ENCODE data around the gene MMRN2.
"Not testable (repeated sequence)": the region's sequence is repeated elsewhere in the genome, so short reads cannot be mapped to it uniquely, and the experiment has no call there.

The MMRN2 gene

DNA sequence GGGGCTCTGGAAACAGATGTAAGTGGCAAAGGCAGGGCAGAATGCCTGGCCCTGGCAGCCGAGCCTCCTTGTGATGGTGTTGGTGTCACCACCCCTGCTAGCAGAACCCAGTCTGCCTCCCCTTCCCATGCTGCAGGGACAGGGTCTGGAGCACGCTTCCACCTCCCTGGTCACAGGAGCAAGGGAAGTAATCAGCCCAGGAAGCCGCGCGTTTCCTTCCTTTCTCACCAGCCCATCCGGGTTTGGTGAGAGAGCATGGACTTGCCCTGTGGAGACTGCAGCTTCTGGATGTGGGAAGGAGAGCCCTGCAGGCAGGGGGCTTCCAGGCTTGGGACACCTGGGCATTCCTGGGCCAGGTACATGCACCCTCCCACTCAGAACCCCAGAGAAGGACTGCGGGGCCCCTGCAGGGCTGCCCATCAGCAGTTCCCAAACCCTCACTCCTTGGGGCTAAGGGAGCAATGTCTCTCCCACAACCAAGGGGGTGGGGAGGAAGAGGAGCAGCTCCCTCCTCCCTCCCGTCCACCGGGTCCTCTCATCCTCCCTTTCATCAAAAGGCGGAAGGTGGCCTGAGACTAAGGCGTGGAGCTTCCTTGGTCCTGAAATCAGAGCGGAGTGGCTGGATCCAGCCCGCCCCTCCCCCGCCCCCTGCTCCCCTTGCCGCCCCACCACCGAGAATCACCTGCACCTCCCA is 1.8 kb downstream of the MMRN2 start:
- DNase-seq = no peak

DNA sequence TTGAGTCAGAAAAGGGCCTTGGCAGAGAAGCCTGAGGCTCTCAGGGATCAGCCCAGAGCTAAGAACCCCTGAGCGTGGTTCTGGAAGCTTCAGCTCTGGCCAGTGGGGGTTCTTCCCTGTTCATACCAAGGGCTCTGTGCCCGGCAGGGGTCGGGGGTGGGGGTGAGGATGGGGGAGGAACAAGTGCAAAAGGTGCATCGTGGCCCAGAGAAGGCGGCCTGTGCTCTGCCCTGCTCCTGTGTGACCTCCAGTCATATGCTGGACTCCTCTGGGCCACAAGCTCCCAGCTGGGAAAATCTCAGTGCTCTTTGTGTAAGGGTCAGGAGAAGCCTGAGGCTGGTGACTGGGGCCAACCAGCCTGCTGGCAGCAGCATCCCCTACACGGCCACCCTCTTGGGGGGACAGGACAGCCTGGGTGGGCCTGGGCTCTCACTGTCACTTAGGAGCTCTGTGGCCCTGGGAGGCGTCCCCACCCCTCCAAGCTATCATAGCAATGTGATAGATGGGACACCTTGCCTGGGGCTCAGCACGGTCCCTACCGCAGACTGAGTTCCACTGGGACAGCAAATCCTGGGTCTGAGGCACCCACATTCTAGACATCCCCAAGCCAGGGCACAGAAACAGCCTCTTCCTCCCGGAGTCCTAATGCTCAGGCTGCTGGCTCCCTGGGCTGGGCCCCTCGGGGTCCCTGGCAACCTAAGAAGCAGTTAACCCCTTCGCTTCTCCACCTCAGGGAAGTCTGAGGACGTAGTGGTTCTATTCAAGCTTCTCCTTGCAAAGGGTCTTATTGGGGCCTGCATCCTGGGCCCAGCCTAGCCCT is 2.5 kb downstream of the MMRN2 start:
- DNase-seq = no peak

DNA sequence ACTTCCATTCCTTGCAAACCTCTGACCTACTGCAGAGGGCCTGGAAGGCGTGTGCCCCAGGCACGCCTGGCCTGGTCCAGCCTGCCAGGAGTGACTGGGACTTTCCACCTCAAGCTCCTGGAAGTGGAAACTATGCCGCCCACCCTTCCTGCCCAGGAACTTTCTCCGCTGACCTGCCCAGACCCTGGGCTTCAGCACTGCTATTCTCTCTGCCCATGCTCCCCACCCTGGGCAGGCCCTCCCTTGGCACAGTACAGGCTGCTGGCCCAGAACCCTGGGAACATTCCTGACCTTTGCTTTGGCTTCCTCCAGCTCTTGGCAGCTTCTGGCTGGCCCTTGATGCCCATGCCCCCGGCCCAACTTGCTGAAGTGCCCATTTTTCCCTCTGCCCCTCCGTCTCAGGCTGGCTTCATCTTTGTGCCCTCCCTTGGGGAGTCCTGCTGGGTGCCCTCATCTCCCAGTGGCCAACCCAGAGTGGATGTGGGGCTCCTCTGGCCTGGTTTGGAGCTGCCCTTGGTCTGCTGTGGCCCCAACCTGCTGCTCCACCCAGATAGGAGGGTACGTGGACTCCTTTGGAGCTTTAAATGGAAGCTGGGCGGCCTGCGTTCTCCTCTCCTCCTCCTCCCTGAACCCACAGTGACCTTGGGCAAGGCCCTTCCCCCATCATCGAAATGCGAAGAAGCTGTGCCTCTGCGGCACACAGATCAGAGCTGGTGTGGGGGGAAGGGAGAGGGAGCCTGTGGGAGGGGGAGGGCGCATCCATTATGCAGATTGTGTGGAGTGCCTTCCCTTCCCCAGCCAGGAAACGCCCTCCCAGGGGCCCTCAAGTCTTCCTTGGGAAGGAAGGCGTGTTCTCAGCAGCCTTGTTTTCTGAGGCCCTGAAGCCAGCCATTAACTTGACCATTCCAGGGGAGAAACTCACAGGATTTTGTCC is 3.4 kb downstream of the MMRN2 start:
- DNase-seq = no peak

DNA sequence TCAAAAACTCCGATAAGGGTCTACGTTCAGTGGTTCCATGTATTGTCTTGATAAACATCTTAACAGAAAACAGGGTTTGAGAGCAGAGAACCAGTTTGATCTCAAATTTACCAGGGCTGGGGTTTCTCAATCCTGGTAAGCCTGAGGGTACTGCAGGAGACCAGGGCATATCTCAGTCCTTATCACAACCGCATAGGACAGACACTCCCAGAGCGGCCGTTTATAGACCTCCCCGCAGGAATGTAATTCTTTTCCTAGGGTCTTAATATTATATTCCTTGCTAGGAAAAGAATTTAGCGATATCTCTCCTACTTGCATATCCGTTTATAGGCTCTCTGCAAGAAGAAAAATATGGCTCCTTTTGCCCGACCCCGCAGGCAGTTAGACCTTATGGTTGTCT is 4.7 kb downstream of the MMRN2 start:
- not testable (repeated sequence) for DNase-seq

DNA sequence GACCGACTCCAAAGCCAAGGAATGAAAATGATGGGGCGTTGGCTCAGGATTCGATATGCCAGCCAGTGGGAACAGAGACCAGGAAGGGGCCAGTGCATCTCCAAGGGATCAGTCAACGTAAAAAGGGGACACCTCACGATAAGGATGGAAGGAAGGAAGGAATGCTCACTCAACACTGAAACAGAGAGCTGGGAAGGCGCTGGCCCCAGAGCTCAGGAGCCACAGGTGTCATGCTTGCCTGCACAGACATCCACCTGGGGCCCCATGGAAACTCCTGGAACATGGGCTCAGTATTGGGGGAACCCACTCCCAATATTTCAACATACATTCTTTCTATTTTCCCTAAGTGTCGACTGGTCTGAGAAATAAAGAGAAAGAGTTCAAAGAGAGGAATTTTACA is 5.3 kb downstream of the MMRN2 start:
- no peak for DNase-seq

DNA sequence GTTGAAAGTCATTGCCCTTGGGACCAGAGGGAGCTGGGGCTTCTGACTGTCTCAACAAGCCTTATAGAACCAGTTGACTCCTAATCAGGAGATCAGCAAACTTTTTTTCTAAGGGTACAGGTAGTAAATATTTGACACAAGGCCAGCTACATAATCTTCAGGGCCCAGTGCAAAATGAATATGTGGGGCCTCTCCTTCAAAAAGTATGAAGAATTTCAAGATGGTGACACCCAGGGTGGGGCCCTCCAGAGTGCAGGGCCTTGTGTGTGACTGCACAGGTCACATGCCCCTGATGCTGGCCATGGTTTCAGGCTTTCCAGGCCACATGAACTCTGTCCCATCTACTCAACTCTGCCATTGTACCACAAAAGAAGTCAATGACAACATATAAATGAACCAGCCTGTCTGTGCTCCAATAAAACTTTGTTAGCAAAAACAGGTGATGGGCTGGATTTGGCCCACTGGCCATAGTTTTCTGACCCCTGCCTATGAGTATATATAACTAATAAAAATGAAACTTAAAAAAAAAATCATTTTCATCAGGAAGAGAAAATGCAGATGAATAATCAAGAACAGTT is 6.1 kb downstream of the MMRN2 start:
- DNase-seq = no peak

DNA sequence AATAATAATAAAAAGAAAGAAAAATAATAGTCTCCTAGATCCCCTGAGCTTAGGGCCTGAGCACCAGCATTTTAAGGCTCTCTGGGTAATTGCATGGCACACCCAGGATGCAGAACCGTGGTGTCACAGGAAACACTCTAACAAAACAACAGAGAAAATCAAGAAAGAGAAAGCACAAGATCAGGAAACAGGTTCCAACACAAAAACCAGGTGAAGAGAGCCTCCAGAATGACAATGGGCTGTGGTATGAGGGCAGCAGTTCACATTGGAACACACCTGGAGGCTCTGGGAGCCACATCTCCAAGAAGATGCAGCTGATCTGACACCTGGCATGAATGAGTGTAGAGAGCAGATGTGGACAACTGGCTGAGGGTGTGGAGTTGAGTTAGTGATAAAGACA is 7.1 kb downstream of the MMRN2 start:
- DNase-seq = no peak

DNA sequence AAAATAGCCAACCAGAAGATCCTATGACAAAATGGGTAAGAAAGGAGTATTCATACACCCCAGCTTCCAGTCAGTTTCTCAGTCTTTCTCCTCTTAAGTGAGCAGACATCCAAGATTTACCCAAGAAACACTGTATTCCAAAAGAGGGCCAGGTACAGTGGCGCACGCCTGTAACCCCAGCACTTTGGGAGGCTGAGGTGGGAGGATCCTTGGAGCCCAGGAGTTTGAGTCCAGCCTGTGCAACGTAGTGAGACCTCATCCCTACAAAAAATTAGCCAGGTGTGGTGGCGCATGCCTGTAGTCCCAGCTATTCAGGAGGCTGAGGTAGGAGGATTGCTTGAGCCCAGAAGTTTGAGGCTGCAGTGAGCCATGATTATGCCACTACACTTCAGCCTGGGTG is 9.6 kb downstream of the MMRN2 start:
- not testable (repeated sequence) for DNase-seq

DNA sequence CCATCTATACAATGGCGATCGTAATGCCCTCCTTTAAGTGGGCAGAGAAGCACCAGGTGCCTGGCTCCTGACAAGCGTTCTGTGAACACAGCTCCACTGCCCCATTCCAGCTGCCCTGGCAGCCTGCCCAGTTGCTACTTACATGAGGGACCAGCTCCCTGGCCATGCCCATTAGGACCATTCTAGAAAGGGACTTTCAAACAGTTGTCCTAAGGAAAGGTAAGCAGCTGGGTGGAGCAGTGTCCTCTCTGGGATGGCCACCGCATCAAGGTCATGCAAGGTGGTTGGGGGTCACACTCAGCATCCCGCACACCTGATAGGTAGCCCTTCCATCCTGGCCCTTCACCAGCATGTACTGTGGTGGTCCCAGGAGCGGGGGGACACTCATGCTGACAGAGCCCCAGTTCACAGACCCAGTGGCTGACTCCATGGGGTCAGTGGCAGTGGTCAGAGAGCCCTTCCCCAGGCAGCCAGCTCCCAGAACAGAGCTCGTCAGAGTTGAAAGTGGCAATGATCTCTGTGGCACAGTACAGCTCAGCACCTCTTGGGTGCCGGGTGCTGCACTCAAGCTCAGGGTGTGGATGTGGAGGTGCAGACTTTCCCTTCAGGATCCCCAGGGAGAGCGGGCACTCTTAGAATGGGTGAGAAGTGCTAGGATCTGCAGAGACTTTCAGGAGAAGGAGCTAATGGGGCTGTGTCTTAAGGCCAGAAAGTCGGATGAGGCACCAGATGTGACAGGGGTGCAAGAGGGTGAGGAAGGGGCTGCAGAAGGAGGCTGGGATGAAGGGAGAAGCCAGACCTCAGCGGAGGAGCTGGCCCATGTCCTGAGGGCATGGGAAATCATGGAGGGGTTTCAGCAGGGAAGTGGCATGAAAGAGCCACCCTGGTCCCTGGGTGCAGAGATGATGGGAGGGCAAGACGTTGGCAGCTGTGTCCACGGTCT is 10.9 kb downstream of the MMRN2 start:
- no peak for DNase-seq

DNA sequence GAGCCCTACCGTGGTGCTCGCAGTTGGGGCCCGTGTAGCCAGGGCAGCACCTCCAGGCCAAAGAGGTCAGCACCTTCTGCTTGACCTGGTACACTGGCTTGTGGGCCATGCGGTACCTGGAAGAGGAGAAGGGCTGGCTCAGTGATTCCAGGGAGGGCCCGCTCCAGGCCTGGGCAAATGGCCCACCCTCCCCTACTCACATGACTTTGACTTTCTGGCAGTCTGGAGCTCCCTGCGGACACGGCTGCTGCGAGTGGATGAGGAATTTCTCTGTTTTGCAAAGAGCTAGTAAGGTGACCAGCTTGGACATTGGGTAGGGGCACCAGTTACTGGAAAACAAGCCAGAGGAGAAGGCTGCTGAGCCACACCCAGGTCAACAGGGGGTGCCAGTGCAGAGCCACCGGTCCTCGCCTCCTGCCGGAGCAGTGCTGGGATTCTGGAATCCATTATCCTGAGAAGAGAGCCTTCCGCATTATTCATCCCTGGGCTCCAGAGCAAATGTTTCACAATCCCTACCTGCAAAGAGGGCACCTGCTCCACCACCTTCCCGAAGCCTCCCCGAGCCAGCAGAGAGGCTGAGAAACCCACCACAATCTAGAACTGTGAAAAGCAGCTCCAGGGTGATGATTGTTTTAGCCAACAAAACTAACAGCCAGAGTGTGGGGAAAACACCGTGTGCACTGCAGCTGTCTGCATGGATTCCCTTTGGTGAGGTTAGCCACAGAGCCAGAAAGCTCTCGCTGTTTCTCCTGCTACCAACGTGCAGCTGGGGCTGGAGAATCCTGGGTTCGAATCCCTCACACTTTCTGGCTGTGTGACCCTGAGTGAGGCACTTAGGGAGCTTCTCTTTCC is 11.8 kb downstream of the MMRN2 start:
- no peak for DNase-seq

DNA sequence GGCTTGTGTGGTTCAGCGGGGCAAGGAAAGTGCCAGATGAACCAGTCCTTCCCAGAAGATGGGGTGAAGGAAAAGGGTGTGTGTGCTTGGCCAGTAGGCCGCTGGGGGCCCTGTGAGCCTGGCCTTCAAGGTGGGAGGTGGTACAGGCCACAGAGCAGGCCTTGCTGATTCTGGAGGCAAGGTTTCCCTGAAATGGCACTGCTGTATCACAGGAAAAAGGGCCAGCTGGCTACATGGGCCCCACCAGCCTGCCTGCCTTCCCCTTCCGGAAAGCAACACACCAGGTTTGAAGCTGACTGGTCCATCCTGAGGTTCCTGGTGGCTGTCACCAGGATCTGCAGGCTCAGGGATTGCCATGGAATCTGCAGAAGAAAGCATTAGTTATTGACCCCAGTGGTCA is 12.5 kb downstream of the MMRN2 start:
- no peak for DNase-seq

DNA sequence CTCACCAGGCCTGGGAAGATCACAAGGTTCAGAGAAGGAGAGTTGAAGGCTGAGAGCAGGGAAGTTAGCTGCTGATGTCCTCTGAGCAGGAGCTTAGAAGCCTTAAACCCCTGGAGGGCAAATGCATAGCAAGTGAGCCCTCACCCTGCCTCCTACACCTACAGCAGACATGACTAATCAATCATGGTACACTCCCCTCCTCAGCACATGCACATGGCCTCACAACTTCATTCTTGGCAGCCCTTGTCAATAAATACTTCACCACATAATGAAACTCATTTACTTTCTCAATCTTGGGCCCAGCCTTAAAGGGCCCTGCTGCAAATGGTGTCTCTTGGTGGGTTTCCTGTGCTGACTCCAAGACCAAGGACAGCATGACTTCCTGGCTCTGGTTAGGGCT is 12.9 kb downstream of the MMRN2 start:
- DNase-seq = no peak

DNA sequence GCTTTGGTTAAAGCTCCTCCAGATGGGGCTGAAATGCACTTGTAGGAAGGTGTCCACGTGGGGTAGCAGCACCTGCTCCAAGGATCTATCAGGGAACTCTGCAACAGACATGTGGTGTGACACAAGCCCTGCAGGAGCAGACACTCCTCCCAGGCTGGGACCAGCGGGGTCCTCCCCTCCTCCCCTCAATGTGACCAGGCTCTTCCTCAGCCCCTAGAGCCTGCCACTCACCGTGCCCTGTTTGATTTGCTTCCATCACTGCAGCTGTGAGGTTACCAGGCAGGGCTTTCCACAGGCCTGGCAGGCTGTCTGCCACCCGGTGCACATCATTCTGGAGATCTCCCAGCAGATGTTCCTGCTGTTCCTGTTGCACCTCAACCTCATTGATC is 13.4 kb downstream of the MMRN2 start:
- no peak for DNase-seq

DNA sequence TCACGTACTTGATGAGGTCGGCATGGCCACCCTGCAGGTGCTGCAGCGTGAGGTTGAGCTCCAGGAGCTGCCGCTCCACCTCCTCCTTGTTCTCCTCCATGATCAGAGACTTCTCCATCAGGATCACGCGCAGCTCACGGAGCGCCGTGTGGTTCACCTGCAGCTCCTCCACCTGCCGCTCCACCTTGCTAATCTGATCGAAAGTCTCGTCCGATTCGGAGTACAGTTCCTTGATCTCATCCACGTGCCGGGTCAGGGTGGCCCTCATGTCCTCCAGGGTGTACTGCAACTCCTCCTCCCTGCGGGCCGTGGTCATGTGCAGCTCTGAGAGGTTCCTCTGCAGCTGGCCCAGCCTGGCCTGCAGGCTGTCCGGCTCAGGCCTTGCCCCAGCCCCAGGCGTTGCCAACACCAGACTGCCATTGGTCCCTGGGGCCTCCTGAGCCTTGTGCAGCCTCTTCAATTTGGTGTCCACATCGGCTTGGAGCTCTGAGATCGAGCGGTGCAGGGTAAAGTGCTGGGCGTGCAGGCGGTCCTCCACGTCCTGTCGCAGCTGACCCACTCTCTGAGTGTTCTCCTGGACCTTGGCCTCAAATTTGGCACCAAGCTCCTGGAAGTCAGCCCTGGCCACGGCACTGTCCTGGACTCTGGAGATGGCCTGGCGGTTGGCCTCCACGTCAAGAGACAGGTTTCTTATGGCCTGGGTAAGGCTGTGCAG is 13.9 kb downstream of the MMRN2 start:
- DNase-seq = no peak

DNA sequence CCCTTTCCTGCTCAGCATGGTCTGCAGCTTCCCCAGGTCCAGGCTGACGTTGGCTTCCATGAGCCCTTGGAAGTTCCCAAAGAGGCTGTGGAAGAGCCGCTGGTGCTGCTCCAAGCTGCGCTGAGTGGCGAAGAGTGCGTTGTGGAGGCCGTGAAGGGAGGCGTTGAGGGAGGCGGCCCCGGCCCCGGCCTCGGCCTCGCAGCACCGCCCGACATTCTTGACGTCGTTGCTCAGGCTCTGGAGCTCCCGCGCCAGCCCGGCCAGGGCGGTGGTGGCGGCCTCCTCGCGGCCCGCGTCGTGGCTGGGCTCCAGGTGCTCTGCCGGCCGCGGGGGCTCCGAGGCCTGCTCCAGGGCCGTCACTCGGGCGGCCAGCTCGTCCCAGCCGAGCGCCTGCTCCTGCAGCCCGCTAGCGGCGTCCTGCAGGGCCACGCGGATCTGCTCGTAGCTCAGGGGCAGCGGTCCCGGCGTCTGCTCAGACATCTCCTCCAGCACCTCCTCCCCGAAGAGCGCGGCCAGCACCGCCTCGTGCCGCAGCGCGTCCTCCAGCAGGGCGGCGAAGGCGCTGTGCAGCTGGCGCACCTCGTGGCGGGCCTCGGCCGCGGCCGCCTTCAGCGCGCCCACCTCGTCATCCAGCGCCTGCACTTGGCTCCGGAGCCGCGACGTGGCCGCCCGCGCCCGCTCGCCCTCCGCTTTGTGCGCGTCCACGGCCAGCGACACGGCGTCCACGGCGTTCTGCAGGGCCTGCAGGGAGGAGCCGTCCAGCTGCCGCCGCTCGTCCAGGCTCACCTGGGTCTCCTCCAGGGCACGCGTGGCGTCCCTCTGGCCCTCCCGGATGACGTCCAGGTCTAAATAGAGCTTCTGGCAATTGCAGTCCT is 14.7 kb downstream of the MMRN2 start:
- DNase-seq = no peak

DNA sequence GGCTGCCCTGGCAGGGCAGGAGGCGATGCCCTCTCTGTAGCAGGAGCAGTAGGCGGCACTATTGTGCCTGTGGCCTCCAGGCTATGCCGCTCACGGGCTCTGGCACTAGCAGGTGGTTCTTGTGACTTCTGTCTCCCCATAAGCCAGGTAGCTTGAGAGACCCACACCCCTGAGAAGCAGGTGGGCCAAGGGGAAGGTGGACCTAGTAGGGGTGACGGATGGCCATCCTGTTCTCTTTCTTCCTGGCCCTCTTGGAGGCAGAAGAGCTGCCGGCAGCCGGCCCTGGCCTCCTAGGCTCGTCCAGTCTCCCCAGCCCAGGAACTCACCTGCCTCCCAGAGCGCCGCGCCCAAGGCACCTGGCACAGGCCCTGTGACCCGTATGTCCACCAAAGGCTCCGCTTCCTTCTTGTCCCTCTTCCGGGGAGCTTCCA is 15.4 kb downstream of the MMRN2 start:
- no peak for DNase-seq

DNA sequence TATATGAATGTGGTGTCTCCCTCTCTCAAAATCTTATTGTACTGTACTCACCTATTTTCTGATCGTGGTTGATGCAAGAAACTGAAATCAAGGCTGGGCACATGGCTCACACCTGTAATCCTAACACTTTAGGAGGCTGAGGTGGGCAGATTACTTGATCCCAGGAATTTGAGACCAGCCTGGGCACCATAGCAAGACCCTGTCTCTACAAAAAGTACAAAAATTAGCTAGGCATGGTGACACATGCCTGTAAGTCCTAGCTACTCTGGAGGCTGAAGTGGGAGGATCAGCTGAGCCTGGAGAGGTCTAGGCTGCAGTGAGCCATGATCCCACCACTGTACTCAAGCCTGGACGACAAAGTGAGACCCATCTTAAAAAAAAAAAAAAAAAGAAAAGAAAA is 16.0 kb downstream of the MMRN2 start:
- no peak for DNase-seq

DNA sequence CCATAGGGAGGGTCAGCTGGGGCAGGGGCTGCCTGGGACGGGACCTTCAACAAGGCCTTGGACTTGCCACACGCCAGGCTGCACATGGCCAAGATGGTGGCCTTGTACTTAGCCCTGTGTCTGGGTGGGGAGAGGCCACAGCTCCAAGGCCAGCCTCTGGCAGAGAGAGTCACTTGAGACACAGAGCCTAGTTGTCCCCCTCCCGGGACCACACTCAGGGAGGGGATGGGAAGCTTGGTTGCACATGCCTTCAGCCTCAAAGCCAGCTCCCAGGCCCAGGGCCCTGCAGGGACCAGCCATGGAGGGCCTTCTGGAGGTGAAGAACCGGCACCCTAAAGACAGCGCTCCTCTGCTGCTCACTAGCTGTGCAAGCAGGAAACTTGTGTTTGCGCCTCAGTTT is 16.7 kb downstream of the MMRN2 start:
- DNase-seq = no peak

DNA sequence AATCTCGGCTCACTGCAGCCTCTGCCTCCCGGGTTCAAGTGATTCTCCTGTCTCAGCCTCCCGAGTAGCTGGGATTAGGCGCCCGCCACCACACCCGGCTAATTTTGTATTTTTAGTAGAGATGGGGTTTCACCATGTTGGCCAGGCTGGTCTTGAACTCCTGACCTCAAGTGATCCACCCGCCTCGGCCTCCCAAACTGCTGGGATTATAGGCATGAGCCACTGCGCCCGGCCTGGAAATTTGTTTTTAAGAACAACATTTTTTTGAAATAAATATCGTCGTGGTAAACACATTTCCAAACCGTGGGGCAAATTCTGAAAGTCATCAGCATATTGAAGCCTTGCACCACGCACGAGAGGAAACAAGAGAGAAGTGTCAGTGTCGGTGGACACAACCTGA is 17.3 kb downstream of the MMRN2 start:
- DNase-seq = not testable (repeated sequence)

All from hematopoietic multipotent progenitor cell treated with erythropoietin and hydrocortisone succinate and interleukin-3 and kit ligand, for 4 days (in vitro differentiated cells).